Measurements from ENCODE around the gene GPR156. TPM values are rescaled to one million over a fixed set of nuclear protein-coding genes. Genes with fewer than 3 reads are reported as not detected.

Gene GPR156
- total RNA-seq, 1 donor from 2014 or later, result 0.48 TPM

GRCh38 chr3:120130656-120131055 is 154.4 kb downstream of the GPR156 start:
- H3K9me3 Mint-ChIP-seq (ENCODE audit: unreplicated experiment), result no peaks in the 10 kb centered on the region
- no peaks in the 10 kb centered on the region for H3K27me3 Mint-ChIP-seq (ENCODE audit: unreplicated experiment)
- no peak for TF ChIP-seq CTCF (IDR thresholded peaks at IDR 0.05)
- DNase-seq (ENCODE audit: extremely low spot score, unreplicated experiment), result no peak
- H3K4me3 Mint-ChIP-seq (ENCODE audit: unreplicated experiment), result no peak overlapping the region
- H3K36me3 Mint-ChIP-seq (ENCODE audit: unreplicated experiment), result no peaks in the 10 kb centered on the region
- H3K4me1 Mint-ChIP-seq (ENCODE audit: unreplicated experiment), result peaks cover 8% of the 10 kb centered on the region
- H3K27ac Mint-ChIP-seq (ENCODE audit: unreplicated experiment), result no peak overlapping the region

GRCh38 chr3:120129718-120130513 is 155.1 kb downstream of the GPR156 start:
- no peak overlapping the region for H3K27ac Mint-ChIP-seq (ENCODE audit: unreplicated experiment)
- H3K36me3 Mint-ChIP-seq (ENCODE audit: unreplicated experiment), result no peaks in the 10 kb centered on the region
- no peaks in the 10 kb centered on the region for H3K9me3 Mint-ChIP-seq (ENCODE audit: unreplicated experiment)
- no peak for TF ChIP-seq CTCF (IDR thresholded peaks at IDR 0.05)
- H3K4me3 Mint-ChIP-seq (ENCODE audit: unreplicated experiment), result no peak overlapping the region
- peaks cover under 1% of the 10 kb centered on the region for H3K4me1 Mint-ChIP-seq (ENCODE audit: unreplicated experiment)
- DNase-seq (ENCODE audit: extremely low spot score, unreplicated experiment), result no peak
- no peaks in the 10 kb centered on the region for H3K27me3 Mint-ChIP-seq (ENCODE audit: unreplicated experiment)

GRCh38 chr3:120129051-120129450 is 156.0 kb downstream of the GPR156 start:
- Mint-ChIP-seq H3K4me3 (ENCODE audit: unreplicated experiment) (no peak overlapping the region), H3K27ac (ENCODE audit: unreplicated experiment) (no peak overlapping the region), H3K36me3 (ENCODE audit: unreplicated experiment) (no peaks in the 10 kb centered on the region), H3K9me3 (ENCODE audit: unreplicated experiment) (no peaks in the 10 kb centered on the region), H3K4me1 (ENCODE audit: unreplicated experiment) (no peaks in the 10 kb centered on the region), H3K27me3 (ENCODE audit: unreplicated experiment) (no peaks in the 10 kb centered on the region)
- no peak for TF ChIP-seq CTCF (IDR thresholded peaks at IDR 0.05)
- DNase-seq (ENCODE audit: extremely low spot score, unreplicated experiment), result no peak

GRCh38 chr3:120125992-120126391 is 159.0 kb downstream of the GPR156 start:
- Mint-ChIP-seq H3K4me3 (ENCODE audit: unreplicated experiment) (no peak overlapping the region), H3K27me3 (ENCODE audit: unreplicated experiment) (no peaks in the 10 kb centered on the region), H3K36me3 (ENCODE audit: unreplicated experiment) (no peaks in the 10 kb centered on the region), H3K9me3 (ENCODE audit: unreplicated experiment) (no peaks in the 10 kb centered on the region), H3K4me1 (ENCODE audit: unreplicated experiment) (no peaks in the 10 kb centered on the region), H3K27ac (ENCODE audit: unreplicated experiment) (no peak overlapping the region)
- no peak for DNase-seq (ENCODE audit: extremely low spot score, unreplicated experiment)
- no peak for TF ChIP-seq CTCF (IDR thresholded peaks at IDR 0.05)

GRCh38 chr3:120119846-120120510 is 165.0 kb downstream of the GPR156 start:
- no peaks in the 10 kb centered on the region for H3K27me3 Mint-ChIP-seq (ENCODE audit: unreplicated experiment)
- no peak for TF ChIP-seq CTCF (IDR thresholded peaks at IDR 0.05)
- no peak for DNase-seq (ENCODE audit: extremely low spot score, unreplicated experiment)
- H3K27ac Mint-ChIP-seq (ENCODE audit: unreplicated experiment), result no peak overlapping the region
- H3K36me3 Mint-ChIP-seq (ENCODE audit: unreplicated experiment), result peaks cover 2% of the 10 kb centered on the region
- H3K9me3 Mint-ChIP-seq (ENCODE audit: unreplicated experiment), result peaks cover 11% of the 10 kb centered on the region
- H3K4me3 Mint-ChIP-seq (ENCODE audit: unreplicated experiment), result no peak overlapping the region
- H3K4me1 Mint-ChIP-seq (ENCODE audit: unreplicated experiment), result peaks cover 3% of the 10 kb centered on the region

All from osteocyte (in vitro differentiated cells).